Heart left ventricle (tissue), 13 donors: Measurements from ENCODE around the gene PTX4.

Experiments
- CTCF ChIP-seq, 12 donors: fragments of 200-600 bp; sonication (generic) in 4 of 12; IDR thresholded peaks; one replicate each; pipeline versions ENCODE4 v1.5.0 to v1.8.0; 2018 to 2022; ENCODE audit warnings: antibody characterized with exemption in 12 of 12, mild to moderate bottlenecking in 5 of 12
- POLR2A ChIP-seq, 2 donors: fragments of 450-650 bp; IDR thresholded peaks; one replicate each; pipeline ENCODE4 v1.6.1; 2017; ENCODE audit warnings: antibody characterized with exemption in 2 of 2, mild to moderate bottlenecking in 2 of 2, moderate library complexity in 2 of 2
- donor health status: ischemic (EF 13 %, LVEDD 7.1; RV severe dilation, severe dysfunction).
- donor health status: DM: no; HTN: yes; CAD: no.
- donor health status: DM: no; HTN: no; CAD: no.
- donor health status: ischemic (EF 25% LVEDD 6.9; RV normal size, moderate dysfunction).
- donor health status: ischemic (EF 25% LVEDD 5.7; RV mildly dilated, moderate dysfunction).
- donor health status: ischemic (EF 35%, LVEDD 5.7; RV mildly dilated, moderate dysfunction).
- donor health status: nonischemic (EF 11% LVEDD 7.7; RV severe dilation, severe dysfunction).
- donor health status: DM: yes; HTN: yes; CAD: no.
- donor health status: PGD.
- donor health status: ischemic (EF 29% LVEDD 5.4; RV normal size, mild dysfunction).
- donor health status: nonischemic (EF 23%, LVEDD 6.1; RV moderate dilation, normal function).

GRCh38 chr16:1466054-1466453, 22.7 kb downstream of the PTX4 start:
- no peak for TF ChIP-seq CTCF (IDR thresholded peaks at IDR 0.05)
- no peak for TF ChIP-seq POLR2A (IDR thresholded peaks at IDR 0.05)
